HG03139 (cell line): Measurements from ENCODE around the gene CD300LF.

Experiments used
- ATAC-seq: cut with Tn5 transposase; IDR thresholded peaks from one replicate; pipeline ENCODE4 v1.9.1; 2021; ENCODE audit not compliant: unreplicated experiment

The CD300LF gene

GRCh38 chr17:74746376-74746775 is 33.7 kb upstream of the CD300LF start:
- ATAC-seq: no peak

GRCh38 chr17:74745548-74746177 is 32.9 kb upstream of the CD300LF start:
- ATAC-seq: no peak

- ATAC-seq: no peak
Observed at GRCh38 chr17:74744714-74745547, 32.2 kb upstream of the CD300LF start.

- no peak for ATAC-seq
Observed at GRCh38 chr17:74744349-74744713, 31.6 kb upstream of the CD300LF start.

- no peak for ATAC-seq
Observed at GRCh38 chr17:74743755-74744154, 31.0 kb upstream of the CD300LF start.

- no peak for ATAC-seq
Observed at GRCh38 chr17:74742978-74743545, 30.3 kb upstream of the CD300LF start.

GRCh38 chr17:74742153-74742515 is 29.4 kb upstream of the CD300LF start:
- ATAC-seq: no peak

- no peak for ATAC-seq
Observed at GRCh38 chr17:74740641-74741387, 28.1 kb upstream of the CD300LF start.

- ATAC-seq: no peak
Observed at GRCh38 chr17:74740173-74740572, 27.4 kb upstream of the CD300LF start.

- no peak for ATAC-seq
Observed at GRCh38 chr17:74739227-74739831, 26.6 kb upstream of the CD300LF start.

- ATAC-seq: peak; percentile 45
Observed at GRCh38 chr17:74738051-74738996, 25.6 kb upstream of the CD300LF start.

- no peak for ATAC-seq
Observed at GRCh38 chr17:74737299-74738050, 24.8 kb upstream of the CD300LF start.

- no peak for ATAC-seq
Observed at GRCh38 chr17:74736513-74737298, 24.0 kb upstream of the CD300LF start, which contains the start of gene RAB37. Gene RAB37 (plus strand): TSS chr17:74737256. CDS start chr17:74737273, 17 bp downstream.

- ATAC-seq: no peak
Observed at GRCh38 chr17:74734256-74734655, 21.5 kb upstream of the CD300LF start.

- ATAC-seq: no peak
Observed at GRCh38 chr17:74733365-74734122, 20.8 kb upstream of the CD300LF start.

GRCh38 chr17:74732042-74732867 is 19.5 kb upstream of the CD300LF start:
- ATAC-seq: no peak

- ATAC-seq: no peak
Observed at GRCh38 chr17:74731347-74731605, 18.6 kb upstream of the CD300LF start.
